ENCODE measurements around the gene DLG1.
"Not testable (repeated sequence)": the region's sequence is repeated elsewhere in the genome, so short reads cannot be mapped to it uniquely, and the experiment has no call there.

DNA sequence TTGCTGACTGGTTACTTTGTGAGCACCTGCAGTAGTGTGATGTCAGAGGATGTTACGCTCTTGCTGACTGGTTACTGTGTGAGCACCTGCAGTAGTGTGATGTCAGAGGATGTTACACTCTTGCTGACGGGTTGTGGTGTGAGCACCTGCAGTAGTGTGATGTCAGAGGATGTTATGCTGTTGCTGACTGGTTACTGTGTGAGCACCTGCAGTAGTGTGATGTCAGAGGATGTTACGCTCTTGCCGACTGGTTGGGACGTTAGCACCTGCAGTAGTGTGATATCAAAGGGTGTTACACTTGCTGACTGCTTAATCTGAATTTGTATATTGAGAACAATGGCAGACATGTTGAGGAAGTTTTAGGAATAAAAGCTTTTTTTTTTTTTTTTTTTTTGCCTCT lies 263.6 kb downstream of the DLG1 start:
- TF ChIP-seq CTCF, POLR2A (IDR thresholded peaks at IDR 0.05): not testable (repeated sequence)
